Measurements from ENCODE around the gene ERN1.
"Not testable (repeated sequence)": the region's sequence is repeated elsewhere in the genome, so short reads cannot be mapped to it uniquely, and the experiment has no call there.

The ERN1 gene

GRCh38 chr17:64022611-64023063 is 107.3 kb downstream of the ERN1 start:
- no peak for DNase-seq

GRCh38 chr17:64020056-64020766 is 109.7 kb downstream of the ERN1 start, which contains the start of gene ICAM2:
TSS of gene ICAM2 (minus strand) at chr17:64020633. CDS start at chr17:64006691, 13,942 bp downstream.
- no peak for DNase-seq

GRCh38 chr17:64019551-64019961 is 110.4 kb downstream of the ERN1 start:
- DNase-seq: not testable (repeated sequence)

GRCh38 chr17:64017381-64017980 is 112.5 kb downstream of the ERN1 start:
- DNase-seq: no peak

GRCh38 chr17:64016974-64017373 is 113.0 kb downstream of the ERN1 start:
- no peak for DNase-seq

- no peak for DNase-seq
Observed at GRCh38 chr17:64016231-64016784, 113.6 kb downstream of the ERN1 start.

- no peak for DNase-seq
Observed at GRCh38 chr17:64015447-64015846, 114.5 kb downstream of the ERN1 start.

GRCh38 chr17:64009571-64010402 is 120.2 kb downstream of the ERN1 start:
- no peak for DNase-seq

- no peak for DNase-seq
Observed at GRCh38 chr17:64008830-64009229, 121.1 kb downstream of the ERN1 start.

- no peak for DNase-seq
Observed at GRCh38 chr17:64008346-64008745, 121.6 kb downstream of the ERN1 start.

- no peak for DNase-seq
Observed at GRCh38 chr17:64007838-64008282, 122.1 kb downstream of the ERN1 start.

- DNase-seq: not testable (repeated sequence)
Observed at GRCh38 chr17:64007089-64007837, 122.7 kb downstream of the ERN1 start.

- no peak for DNase-seq
Observed at GRCh38 chr17:64006361-64007088, 123.4 kb downstream of the ERN1 start.

- peak; percentile 72 for DNase-seq
Observed at GRCh38 chr17:64005734-64006167, 124.2 kb downstream of the ERN1 start.

GRCh38 chr17:64004903-64005733 is 124.8 kb downstream of the ERN1 start:
- DNase-seq: no peak

- DNase-seq: no peak
Observed at GRCh38 chr17:64004218-64004770, 125.7 kb downstream of the ERN1 start.

- DNase-seq: no peak
Observed at GRCh38 chr17:64003526-64004121, 126.3 kb downstream of the ERN1 start.

GRCh38 chr17:64002658-64003525 is 127.1 kb downstream of the ERN1 start:
- no peak for DNase-seq
